Stimulated activated CD4-positive, alpha-beta T cell treated with anti-CD3 and anti-CD28 coated beads, TNF-alpha, amount 100 ng/mL, for 4 hours (primary cell): ENCODE data around the gene ETHE1.
A peak's percentile ranks its signal among the peaks of the same experiment; 100 is the strongest.

Source experiments
- DNase-seq, 3 experiments: peaks; one replicate each; pipeline ENCODE4 v3.0.0-alpha.2; 2020; ENCODE audit warnings: low read depth in 3 of 3

Gene ETHE1

GRCh38 chr19:43489310-43489709, 37.7 kb downstream of the ETHE1 start:
- no peak for DNase-seq

GRCh38 chr19:43488179-43488578, 38.8 kb downstream of the ETHE1 start:
- no peak for DNase-seq

DNA sequence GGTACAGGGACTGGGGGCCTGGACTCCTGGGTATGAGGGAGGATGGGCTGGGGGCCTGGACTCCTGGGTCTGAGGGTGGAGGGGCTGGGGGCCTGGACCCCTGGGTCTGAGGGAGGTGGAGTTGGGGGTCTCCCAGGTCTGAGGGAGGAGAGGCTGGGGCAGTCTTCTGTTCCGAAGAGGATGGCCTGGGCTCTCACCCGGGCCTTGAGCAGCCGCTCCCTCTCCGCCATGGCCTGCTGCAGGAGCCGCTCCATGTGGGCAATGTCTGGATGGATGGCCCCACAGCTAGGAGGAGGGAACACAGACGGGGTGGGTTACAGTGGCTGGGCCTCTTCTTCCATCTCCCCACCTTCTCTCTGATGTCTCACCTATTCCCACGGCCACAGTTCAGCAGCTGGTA, 40.6 kb downstream of the ETHE1 start:
- DNase-seq: no peak

DNA sequence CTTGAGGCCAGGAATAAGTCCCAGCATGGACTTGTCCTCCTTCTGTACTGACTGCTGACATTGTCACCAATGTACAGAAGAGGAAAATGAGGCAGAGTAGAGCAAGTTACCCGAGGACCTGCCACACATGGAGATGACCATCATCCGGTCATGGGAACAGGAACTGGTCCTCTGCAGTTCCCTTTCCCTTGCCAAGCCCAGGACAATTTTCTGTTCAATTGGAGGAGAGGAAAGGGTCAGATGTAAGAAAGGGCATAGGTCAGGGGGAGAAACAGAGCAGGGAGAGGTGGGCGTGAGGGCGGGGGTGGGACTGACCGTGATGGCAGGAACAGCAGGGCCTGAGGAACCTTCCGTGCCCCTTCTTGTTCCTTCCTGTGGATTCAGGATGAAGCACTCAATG, 41.0 kb downstream of the ETHE1 start:
- DNase-seq: no peak

DNA sequence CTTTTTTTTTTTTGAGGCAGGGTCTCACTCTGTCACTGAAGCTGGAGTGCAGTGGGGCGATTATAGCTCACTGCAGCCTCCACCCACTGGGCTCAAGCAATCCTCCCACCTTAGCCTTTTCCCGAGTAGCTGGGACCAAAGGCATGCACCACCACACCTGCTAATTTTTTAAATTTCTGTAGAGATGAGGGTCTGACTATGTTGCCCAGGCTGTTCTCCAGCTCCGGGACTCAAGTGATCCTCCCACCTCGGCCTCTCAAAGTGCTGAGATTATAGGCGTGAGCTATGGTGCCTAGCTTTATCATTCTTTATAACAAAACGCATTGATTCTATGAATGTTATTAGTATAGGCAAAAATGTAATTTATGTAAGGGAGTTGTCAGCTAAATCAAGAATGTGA, 43.7 kb downstream of the ETHE1 start:
- no peak for DNase-seq

- no peak for DNase-seq
Observed at GRCh38 chr19:43482193-43482592, 44.8 kb downstream of the ETHE1 start.

DNA sequence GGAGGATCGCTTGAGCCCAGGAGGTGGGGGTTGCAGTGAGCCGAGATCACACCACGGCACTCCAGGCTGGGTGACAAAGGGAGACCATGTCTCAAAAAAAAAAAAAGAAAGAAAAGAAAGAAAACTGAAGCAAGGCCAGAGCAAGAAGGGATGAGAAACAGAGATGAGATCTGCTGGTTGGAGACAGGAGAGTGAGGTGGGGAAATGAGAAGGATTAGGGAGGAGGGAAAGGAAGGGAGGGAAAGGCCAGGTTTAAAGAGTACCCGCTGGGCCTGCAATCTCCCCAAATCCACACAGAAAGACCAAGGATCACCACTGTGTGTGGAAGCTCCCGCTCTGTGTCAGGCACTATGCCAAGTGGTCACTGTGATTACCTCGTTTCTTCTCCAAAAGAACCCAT, 45.3 kb downstream of the ETHE1 start:
- no peak for DNase-seq

GRCh38 chr19:43480574-43480973, 46.4 kb downstream of the ETHE1 start:
- DNase-seq: no peak

DNA sequence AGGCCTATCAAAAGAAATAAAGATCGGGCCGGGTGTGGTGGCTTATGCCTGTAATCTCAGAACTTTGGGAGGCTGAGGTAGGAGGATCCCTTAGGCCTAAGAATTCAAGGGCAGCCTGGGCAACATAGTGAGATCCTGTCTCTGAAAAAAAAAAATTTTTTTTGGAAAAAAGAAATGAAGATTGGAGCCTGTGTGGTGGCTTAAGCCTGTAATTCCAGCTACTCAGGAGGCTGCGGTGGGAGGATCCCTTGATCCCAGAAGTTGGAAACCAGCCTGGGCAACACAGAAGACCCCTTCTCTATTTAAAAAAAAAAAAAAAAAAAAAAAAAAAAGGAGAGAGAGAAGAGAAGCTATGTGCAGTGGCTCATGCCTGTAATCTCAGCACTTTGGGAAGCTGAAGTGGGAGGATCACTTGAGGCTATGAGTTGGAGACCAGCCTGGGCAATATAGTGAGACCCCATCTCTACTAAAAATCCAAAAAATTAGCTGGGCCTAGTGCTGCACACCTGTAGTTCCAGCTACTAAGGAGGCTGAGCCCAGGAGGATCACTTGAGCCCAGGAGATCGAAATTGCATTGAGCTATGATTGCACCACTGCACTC, 46.9 kb downstream of the ETHE1 start:
- no peak for DNase-seq

DNA sequence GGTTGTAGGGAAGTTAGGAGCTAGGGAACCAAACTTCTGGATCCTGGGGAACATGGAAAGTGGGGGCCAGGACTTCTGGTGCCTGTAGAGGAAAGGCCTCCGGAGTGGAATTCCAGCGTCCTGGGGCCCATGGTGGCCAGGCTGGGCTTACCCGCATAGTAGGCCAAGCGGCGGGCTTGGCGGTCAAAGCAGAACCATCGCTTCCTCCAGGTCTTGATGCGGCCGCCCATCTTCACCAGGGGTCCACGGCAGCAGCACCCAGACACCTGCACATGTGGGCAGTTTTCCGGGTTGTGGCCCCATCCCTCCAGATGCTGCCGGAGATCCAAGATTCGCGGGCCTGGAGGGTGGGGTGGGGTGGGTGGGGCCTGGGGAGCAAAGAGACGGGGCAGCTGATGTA, 47.8 kb downstream of the ETHE1 start:
- no peak for DNase-seq

GRCh38 chr19:43478323-43478722, 48.7 kb downstream of the ETHE1 start:
- no peak for DNase-seq

DNA sequence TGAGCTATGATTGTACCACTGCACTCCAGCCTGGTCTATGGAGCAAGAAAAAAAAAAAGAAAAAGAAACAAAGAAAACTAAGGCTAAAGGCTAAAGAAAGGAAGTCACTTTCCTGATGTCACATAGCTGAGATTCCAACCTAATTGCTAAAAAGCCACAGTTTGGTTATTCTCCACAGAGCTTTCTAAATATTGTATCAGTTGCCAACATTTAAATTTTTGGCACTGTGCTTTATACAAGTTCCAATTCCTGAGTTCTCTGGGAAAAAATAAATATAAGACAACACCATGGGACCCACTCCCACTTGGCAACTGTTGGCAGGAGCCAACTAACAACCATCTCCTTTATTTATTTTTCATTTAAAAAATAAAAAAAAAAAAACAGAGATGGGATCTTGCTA, 50.4 kb downstream of the ETHE1 start:
- DNase-seq: no peak

GRCh38 chr19:43474986-43475705, 51.9 kb downstream of the ETHE1 start:
- DNase-seq: peak; percentile 92 to 98 (median 93)

DNA sequence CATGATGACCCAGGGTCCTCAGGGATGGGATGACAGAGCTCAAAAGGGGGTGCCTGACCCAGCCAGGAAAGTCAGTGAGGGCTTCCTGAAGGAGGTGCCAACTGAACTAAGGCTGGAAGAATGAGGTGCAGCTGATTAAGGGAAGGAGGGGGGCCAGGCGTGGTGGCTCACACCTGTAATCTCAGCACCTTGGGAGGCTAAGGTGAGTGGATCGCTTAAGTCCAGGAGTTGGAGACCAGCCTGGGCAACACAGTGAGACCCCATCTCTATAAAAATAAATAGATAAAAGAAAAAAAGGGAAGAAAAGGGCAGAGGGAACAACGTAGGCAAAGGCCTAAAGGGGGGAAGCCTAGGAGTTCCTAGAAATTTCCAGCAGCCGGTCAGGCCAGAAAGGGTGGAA, 52.5 kb downstream of the ETHE1 start:
- DNase-seq: no peak

DNA sequence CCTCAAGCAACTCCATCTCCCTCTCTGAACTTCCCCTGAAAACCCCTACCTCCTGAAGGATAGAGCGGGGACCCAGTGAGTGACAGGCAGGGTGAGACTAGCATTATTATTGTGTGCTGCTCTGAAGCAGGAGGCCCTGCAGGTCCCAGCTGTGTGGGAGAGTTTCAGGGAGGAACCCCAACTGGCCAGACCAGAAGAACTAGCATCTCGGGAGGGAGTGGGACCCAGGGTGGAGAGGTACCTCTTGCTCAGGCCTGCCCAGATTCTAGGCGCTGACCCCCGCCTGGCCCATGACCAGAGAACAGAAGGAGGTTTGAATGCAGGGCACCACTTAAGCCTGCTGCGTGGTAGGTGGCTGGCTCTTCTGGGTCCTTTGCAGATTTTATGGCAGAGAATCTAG, 55.9 kb downstream of the ETHE1 start:
- DNase-seq: no peak

GRCh38 chr19:43470288-43470687, 56.7 kb downstream of the ETHE1 start:
- peak in 2 of 3 experiments; percentile 38 to 51 for DNase-seq

- no peak for DNase-seq
Observed at GRCh38 chr19:43469160-43469480, 57.9 kb downstream of the ETHE1 start.

DNA sequence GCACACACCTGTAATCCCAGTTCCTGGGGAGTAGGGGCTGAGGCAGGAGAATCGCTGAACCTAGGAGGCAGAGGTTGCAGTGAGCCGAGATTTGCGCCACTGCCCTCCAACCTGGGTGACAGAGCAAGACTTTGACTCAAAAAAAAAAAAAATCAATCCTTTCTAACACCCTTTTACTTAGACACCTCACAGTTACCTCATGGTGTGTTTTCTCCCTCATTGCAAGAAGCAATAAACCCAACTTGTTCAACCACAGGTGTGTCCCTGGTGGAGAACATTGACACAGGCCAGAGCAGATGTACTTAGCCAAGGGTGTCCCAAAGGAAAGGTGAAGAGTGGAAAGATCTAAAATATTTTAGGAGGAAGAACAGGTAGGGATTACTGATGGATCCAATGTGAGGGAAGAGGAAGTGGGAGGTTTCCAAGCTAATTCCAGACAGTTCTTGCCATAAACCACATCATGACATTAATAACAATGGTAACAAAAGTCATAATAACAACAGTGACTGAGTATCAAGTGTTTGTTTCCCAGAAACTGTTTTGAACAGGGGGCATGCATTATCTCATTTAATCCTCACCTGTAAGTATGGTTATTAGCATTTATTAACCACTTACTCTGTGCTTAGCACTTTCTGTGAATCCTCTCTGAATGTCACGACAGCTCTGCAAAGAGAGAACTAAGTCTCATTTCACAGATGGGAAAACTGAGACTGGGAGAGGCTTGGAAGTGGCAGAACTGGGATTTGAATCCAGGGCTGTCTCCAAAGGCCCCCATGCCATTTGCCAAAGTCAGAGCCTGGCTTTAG, 58.4 kb downstream of the ETHE1 start:
- no peak for DNase-seq

DNA sequence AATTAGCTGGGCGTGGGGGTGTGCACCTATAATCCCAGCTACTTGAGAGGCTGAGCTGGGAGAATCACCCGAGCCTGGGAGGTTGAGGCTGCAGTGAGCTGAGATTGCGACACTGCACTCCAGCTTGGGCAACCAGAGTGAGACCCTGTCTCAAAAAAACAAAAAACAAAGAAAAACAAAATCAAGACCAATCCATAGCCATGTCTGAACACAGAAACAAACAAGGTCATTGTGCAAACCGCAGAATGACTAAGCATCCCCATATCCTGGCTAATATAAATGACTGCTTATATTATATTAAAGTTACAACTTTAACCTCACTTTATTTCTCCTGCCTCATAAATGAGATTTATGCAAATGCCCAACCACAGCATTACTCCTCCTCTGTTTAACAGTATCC, 59.3 kb downstream of the ETHE1 start:
- DNase-seq: no peak

- no peak for DNase-seq
Observed at GRCh38 chr19:43467276-43467675, 59.7 kb downstream of the ETHE1 start.

DNA sequence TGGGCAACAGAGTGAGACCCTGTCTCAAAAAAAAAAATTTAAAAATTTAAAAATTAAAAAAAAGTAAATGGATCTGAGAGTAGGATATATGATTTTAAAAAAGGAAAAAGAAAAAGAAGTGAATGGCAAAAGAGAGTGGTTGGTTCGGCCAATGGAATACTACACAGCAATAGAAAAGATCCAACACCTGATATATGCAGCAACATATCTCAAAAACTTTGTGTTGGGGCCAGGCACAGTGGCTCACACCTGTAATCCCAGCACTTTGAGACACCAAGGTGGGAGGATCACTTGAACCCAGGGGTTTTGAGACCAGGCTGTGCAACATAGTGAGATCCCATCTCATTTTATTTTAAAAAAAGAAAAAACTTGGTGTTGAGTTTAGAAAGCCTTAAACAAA, 60.2 kb downstream of the ETHE1 start:
- no peak for DNase-seq

GRCh38 chr19:43465468-43466120, 61.4 kb downstream of the ETHE1 start, which contains the start of gene LYPD3:
Gene LYPD3 (minus strand): TSS chr19:43465608. CDS start chr19:43465571, 37 bp downstream.
- no peak for DNase-seq
